ENCODE results near the gene SLIT3. TPM values are rescaled to one million over a fixed set of nuclear protein-coding genes. Genes with fewer than 3 reads are reported as not detected.

The SLIT3 gene
- total and polyA plus RNA-seq, 4 donors = 4.6 to 48.5 (median 19.8) TPM

DNA sequence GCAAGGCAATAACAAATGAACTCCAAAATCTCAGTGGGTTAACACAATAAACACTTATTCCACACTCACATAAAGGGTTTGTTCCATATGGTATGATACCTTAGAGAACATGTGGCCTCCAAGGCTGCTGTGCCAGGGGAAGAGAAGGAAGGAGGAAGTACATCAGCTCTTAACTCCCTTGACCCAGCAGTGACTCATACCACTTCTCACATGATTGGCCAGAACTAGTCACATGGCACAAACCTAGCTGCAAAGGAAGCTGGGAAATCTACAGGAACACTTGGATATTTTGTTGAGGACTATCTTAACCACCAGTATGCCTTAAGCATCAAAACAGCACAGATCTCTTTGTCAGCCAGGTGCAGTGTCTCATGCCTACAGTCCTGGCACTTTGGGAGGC, 99.3 kb downstream of the SLIT3 start:
- peaks cover 0 to 4% (median 2%) of the 10 kb centered on the region in 5 donors for H3K4me1 ChIP-seq (ENCODE audit: control insufficient read depth in 5 of 5, insufficient read depth in 5 of 5, low read length in 5 of 5)
- H3K36me3 ChIP-seq (ENCODE audit: control insufficient read depth in 4 of 4, insufficient read depth in 4 of 4, low read length in 4 of 4) = peaks cover 0 to 4% (median 0%) of the 10 kb centered on the region in 4 donors
- H3K4me3 ChIP-seq = no peak overlapping the region
- H3K9me3 ChIP-seq (ENCODE audit: control insufficient read depth in 4 of 4, insufficient read depth in 3 of 4, low read length in 3 of 4) = peaks cover 0 to 5% (median 2%) of the 10 kb centered on the region in 4 donors
- no peak overlapping the region for H3K9ac ChIP-seq (ENCODE audit: insufficient read depth in 1 of 2, low read length in 2 of 2)
- H3K27ac ChIP-seq (ENCODE audit: low read depth in 1 of 2, low read length in 1 of 2) = no peak overlapping the region
- H3K27me3 ChIP-seq (ENCODE audit: control insufficient read depth in 3 of 3, insufficient read depth in 3 of 3, low read length in 2 of 3) = no peaks in the 10 kb centered on the region
- no peak for TF ChIP-seq CTCF (IDR thresholded peaks at IDR 0.05; ENCODE audit: control extremely low read depth, extremely low read depth)
- no peak for DNase-seq
- ATAC-seq (ENCODE audit: insufficient read depth, low FRiP score) = no peak

- no peak for TF ChIP-seq CTCF (IDR thresholded peaks at IDR 0.05; ENCODE audit: control extremely low read depth, extremely low read depth)
- H3K4me1 ChIP-seq (ENCODE audit: control insufficient read depth in 5 of 5, insufficient read depth in 5 of 5, low read length in 5 of 5) = peaks cover 0 to 2% (median 0%) of the 10 kb centered on the region in 5 donors
- H3K9me3 ChIP-seq (ENCODE audit: control insufficient read depth in 4 of 4, insufficient read depth in 3 of 4, low read length in 3 of 4) = peaks cover 0 to 5% (median 2%) of the 10 kb centered on the region in 4 donors
- no peak for ATAC-seq (ENCODE audit: insufficient read depth, low FRiP score)
- no peaks in the 10 kb centered on the region for H3K27me3 ChIP-seq (ENCODE audit: control insufficient read depth in 3 of 3, insufficient read depth in 3 of 3, low read length in 2 of 3)
- DNase-seq = no peak
- no peak overlapping the region for H3K4me3 ChIP-seq
- H3K9ac ChIP-seq (ENCODE audit: insufficient read depth in 1 of 2, low read length in 2 of 2) = no peak overlapping the region
- H3K36me3 ChIP-seq (ENCODE audit: control insufficient read depth in 4 of 4, insufficient read depth in 4 of 4, low read length in 4 of 4) = peaks cover 0 to 4% (median 0%) of the 10 kb centered on the region in 4 donors
- 74 to 84% methylated on average over 6 of the region's 6 CpGs for WGBS, 2 donors
- no peak overlapping the region for H3K27ac ChIP-seq (ENCODE audit: low read depth in 1 of 2, low read length in 1 of 2)
Measured at GRCh38 chr5:169200125-169200778, 100.7 kb downstream of the SLIT3 start.

DNA sequence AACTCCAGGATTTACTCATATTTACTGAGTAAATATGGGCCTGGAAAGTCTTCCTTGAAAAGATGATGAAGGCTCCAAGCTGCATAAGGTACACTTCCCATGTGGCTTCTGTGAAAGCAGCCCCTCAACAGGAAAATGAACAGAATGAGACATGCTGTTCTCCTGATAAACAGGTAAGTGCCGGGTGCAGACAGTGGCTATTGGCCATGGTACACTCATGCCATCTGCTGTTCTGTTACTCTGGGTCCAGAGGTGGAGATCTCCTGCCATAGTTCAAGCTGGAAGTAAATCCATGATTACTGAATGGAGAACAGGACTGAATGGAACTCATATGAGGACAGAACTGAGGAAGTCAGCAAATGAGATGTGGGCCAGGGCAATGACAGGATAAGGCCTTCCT, 103.6 kb downstream of the SLIT3 start:
- no peak overlapping the region for H3K4me3 ChIP-seq
- H3K27me3 ChIP-seq (ENCODE audit: control insufficient read depth in 3 of 3, insufficient read depth in 3 of 3, low read length in 2 of 3) = no peaks in the 10 kb centered on the region
- peaks cover 0 to 4% (median 0%) of the 10 kb centered on the region in 4 donors for H3K36me3 ChIP-seq (ENCODE audit: control insufficient read depth in 4 of 4, insufficient read depth in 4 of 4, low read length in 4 of 4)
- H3K9me3 ChIP-seq (ENCODE audit: control insufficient read depth in 4 of 4, insufficient read depth in 3 of 4, low read length in 3 of 4) = peaks cover 0 to 7% (median 2%) of the 10 kb centered on the region in 4 donors
- no peaks in the 10 kb centered on the region for H3K4me1 ChIP-seq (ENCODE audit: control insufficient read depth in 5 of 5, insufficient read depth in 5 of 5, low read length in 5 of 5)
- DNase-seq (peak in 1 of 3 donors; percentile 41), ATAC-seq (ENCODE audit: insufficient read depth, low FRiP score) (no peak)
- H3K27ac ChIP-seq (ENCODE audit: low read depth in 1 of 2, low read length in 1 of 2) = peak overlapping the region in 1 of 2 donors; percentile 2
- no peak for TF ChIP-seq CTCF (IDR thresholded peaks at IDR 0.05; ENCODE audit: control extremely low read depth, extremely low read depth)
- no peak overlapping the region for H3K9ac ChIP-seq (ENCODE audit: insufficient read depth in 1 of 2, low read length in 2 of 2)
- WGBS, 2 donors = 53 to 86% methylated on average over 1 of the region's 1 CpG
